Stimulated activated CD4-positive, alpha-beta T cell treated with anti-CD3 and anti-CD28 coated beads, Interleukin-12 subunit alpha, Interleukin-12 subunit beta, amount 100 ng/mL, for 24 hours (primary cell): ENCODE data around the gene IL10.
"Not testable (repeated sequence)": the region's sequence is repeated elsewhere in the genome, so short reads cannot be mapped to it uniquely, and the experiment has no call there.

Source experiments
- DNase-seq, 2 experiments: peaks; one replicate each; pipeline ENCODE4 v3.0.0-alpha.2; 2020; ENCODE audit warnings: low read depth in 2 of 2

The IL10 gene

GRCh38 chr1:206793620-206794019 is 21.3 kb upstream of the IL10 start:
- DNase-seq = no peak

- DNase-seq = no peak
Measured at GRCh38 chr1:206792939-206793607, 20.8 kb upstream of the IL10 start.

DNA sequence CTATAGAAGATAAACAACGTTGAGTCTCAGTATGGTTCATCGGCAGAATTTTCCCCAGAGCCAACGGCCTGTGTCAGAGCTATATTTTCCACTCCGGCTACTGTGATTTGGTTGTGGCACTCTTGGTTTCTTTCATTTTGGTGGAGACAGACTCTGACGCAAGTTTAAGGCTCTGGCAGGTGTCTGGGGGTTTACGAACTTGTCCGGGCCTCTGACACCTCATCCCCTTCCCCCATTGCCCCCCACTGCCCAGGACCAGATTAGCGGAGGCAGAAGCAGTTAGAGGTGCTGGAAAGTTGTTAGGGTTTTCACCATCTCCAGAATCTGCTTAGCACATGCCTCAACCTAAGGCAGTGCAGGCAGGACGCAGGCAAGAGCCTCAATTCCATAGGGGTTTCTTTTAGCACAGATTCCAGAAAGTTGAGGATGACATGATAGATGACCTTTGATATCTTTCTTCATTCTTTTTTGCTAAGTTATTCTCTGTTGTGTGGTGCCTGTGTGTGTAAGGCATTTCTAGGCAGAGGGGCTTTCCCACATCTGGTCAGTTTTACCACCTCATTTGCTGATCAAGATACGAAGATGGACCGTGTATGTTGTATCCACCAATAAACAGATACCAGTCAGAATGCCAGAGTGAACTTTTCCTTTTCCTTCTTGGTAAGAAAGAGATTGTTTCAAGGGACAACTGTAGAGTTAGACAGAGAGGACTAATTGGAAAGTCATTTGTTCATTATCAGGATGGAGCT is 18.4 kb upstream of the IL10 start:
- no peak for DNase-seq

GRCh38 chr1:206788487-206789050 is 16.3 kb upstream of the IL10 start:
- no peak for DNase-seq

DNA sequence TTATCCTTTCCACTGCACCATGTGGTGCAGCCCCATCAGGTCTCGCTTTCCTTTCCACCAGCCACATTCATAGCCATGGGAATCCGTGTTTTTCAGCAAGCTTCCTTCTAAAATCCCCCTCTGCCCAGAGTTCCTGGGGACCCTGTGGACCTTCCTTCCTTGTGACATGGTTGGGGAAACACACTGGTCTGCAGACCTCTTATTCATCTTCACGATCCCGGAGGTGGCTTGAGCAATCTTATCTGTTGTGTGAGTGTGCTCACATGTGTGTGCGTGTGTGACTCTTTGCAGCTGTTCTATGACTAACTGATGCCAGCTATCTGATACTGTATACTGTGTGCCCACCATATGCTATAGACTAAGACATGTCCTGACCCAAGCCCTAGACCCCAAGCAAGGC is 15.6 kb upstream of the IL10 start:
- DNase-seq = no peak

DNA sequence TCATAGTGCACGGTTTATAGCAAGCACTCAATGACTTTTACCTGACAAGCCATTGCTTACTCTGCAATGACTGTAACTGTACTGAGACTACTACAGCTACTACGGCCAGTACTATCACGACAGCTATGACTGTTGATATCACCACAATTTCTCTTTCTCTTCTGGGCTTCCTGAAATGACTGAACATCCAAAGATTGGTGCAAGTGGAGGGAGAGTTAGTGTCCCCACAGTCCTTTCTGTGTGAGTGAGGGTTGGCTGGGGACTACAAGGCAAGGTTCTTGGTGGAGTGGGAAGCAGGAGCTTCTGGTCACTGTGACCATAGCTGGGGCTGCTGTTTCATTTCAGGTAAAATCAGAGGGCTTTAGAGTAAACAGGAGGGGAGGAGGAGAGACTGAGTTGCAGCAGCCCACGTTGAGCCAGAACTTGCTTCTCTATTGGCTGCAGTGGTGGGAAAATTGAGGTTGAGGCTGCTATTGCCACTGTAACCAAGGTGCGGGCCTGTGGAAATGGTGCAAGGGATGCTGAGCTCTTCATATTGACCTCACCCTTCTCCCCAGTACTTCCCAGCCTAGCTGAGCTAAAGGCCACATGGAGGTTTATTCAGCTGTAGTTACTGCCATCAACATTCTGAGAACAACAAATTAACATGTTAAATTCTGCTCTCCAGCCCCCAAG is 14.1 kb upstream of the IL10 start:
- no peak for DNase-seq

- no peak for DNase-seq
Measured at GRCh38 chr1:206785182-206785765, 13.0 kb upstream of the IL10 start.

DNA sequence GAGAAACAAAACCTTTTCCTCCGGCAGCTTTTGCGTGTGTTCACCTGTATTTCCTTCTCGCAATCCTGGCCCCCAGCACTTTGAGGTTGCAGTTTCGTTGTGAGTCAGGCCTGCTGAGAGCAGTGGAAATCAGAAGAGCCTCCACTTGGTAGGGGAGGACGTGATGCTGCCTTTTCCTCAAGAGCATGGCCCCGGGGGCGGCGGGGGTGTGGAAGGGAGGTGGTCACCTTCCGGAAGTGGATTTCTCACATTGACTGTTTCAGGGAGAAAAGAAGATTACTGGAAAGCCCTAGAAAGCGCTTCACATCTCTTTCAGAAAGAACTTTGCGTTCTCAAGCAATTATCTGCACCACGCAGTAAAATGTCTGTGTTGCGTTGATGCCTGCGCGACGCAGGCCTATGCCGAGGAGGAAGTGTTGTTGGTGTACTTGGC is 12.2 kb upstream of the IL10 start:
- DNase-seq = peak; percentile 74 to 92

- DNase-seq = no peak
Measured at GRCh38 chr1:206783506-206783905, 11.2 kb upstream of the IL10 start.

DNA sequence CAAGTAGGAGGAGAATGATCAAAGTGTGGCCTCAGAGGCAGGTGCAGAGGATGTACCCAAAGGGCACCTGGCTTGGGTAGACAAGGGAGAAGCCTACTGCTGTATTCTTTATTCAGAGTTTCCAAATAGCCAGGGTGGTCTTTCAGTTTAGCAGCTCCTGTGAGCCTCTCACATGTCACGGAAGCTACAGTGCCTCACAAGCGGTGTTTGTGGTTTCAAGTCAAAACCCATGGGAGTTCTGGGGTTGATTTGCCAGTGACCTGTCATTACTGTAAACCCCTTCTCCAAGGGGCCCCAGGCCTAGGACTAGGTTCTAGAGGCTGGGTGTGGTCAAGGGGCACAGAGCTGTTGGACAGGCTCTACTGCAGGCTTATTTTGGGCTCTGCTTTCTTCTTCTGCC is 10.2 kb upstream of the IL10 start:
- DNase-seq = no peak

- no peak for DNase-seq
Measured at GRCh38 chr1:206779638-206780037, 7.3 kb upstream of the IL10 start.

DNA sequence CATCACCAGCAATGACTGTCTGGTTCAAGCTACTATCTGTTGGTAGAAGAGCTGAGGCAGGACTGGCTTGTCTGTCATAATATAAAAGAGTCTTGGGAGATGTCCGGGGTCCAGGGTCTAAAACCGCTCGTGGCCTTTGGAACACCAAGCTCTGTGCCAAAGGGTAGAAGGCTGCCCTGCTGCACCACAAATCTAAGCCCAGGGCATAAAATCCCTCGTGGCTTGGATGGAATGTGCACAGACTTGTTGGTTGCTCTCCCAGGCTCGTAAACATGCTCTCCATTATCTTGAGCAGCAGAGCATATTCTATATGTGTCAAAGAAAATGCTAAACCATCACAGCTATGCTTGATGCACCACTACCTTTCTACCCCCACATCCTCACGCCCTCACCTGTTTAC is 6.6 kb upstream of the IL10 start:
- DNase-seq = not testable (repeated sequence)

DNA sequence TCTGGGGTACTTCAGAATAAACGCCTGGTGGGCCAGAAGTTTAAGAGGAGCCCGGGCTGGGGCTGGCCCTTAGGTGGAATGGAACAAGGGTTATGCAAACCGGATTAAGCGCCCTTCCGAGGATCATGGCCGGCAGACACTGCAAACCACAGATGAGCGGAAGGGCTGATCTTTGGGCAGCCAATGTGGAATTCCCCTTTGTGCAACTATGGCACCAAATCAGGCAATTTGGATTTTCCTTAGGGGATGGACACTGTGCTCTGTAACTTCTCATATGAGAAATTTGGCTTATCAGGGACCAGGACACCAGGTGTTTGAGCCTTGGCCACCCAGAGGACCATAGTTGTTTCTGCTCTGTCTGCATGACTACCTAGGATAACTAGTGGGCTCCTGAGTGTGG is 5.7 kb upstream of the IL10 start:
- no peak for DNase-seq

- no peak for DNase-seq
Measured at GRCh38 chr1:206776229-206776628, 3.9 kb upstream of the IL10 start.

GRCh38 chr1:206774093-206774492 is 1.8 kb upstream of the IL10 start:
- no peak for DNase-seq

DNA sequence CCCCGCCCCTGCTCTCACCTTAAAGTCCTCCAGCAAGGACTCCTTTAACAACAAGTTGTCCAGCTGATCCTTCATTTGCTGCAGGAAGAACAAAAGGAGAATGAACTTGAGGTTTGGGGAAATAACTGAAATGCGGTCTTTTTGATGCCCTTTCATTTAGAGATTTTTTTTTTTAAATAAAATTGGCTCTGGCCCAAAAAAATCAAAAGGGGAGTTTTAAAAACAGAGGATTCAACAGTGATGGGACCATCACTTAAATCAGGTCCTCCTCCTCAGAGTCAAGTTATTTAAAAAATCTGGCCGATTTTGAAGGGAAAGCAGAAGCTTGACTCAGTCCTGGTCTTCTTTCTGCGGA is 979 bp downstream of the IL10 start:
- DNase-seq = no peak

GRCh38 chr1:206770531-206771337 is 1.6 kb downstream of the IL10 start, which contains the start of gene IL19:
Gene IL19, plus strand, starts transcription at chr1:206770773. Its CDS starts 65,890 bp downstream, at chr1:206836663.
- no peak for DNase-seq

DNA sequence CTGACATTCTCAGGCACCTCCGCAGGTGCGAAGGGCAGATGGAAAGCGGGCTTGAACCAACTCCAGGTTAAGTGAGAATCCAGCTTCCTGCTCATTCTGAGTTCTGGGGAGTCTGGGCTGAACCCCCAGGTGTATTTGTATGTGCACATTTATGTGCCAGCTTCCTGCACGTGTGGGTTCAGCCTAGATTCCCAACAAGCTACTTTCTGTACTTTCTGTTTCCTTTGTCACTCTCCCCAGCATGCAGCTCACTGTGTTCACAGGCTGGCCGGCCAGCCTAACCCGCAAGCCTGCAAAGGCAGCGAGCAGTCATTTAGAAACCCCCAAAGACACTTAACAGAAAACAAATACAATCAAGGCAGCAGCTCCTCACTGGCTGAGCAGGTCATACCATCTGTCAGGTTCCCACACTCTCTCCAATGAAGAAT is 3.0 kb downstream of the IL10 start:
- DNase-seq = peak in 1 of 2 experiments; percentile 55

GRCh38 chr1:206768472-206769303 is 3.6 kb downstream of the IL10 start:
- no peak for DNase-seq

GRCh38 chr1:206766251-206766856 is 5.9 kb downstream of the IL10 start:
- DNase-seq = peak in 1 of 2 experiments; percentile 49
